ENCODE data around the gene SLC6A7.

The SLC6A7 gene

GRCh38 chr5:150184990-150185912 lies 4.6 kb upstream of the SLC6A7 start:
- TF ChIP-seq, protein P1, sequence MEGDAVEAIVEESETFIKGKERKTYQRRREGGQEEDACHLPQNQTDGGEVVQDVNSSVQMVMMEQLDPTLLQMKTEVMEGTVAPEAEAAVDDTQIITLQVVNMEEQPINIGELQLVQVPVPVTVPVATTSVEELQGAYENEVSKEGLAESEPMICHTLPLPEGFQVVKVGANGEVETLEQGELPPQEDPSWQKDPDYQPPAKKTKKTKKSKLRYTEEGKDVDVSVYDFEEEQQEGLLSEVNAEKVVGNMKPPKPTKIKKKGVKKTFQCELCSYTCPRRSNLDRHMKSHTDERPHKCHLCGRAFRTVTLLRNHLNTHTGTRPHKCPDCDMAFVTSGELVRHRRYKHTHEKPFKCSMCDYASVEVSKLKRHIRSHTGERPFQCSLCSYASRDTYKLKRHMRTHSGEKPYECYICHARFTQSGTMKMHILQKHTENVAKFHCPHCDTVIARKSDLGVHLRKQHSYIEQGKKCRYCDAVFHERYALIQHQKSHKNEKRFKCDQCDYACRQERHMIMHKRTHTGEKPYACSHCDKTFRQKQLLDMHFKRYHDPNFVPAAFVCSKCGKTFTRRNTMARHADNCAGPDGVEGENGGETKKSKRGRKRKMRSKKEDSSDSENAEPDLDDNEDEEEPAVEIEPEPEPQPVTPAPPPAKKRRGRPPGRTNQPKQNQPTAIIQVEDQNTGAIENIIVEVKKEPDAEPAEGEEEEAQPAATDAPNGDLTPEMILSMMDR (conservative IDR thresholded peaks at IDR 0.05; ENCODE audit: low read depth, low read length), result no peak
- no peak overlapping the region for H3K4me3 ChIP-seq (ENCODE audit: low read length)
- DNase-seq (ENCODE audit: low read depth), result no peak

DNA sequence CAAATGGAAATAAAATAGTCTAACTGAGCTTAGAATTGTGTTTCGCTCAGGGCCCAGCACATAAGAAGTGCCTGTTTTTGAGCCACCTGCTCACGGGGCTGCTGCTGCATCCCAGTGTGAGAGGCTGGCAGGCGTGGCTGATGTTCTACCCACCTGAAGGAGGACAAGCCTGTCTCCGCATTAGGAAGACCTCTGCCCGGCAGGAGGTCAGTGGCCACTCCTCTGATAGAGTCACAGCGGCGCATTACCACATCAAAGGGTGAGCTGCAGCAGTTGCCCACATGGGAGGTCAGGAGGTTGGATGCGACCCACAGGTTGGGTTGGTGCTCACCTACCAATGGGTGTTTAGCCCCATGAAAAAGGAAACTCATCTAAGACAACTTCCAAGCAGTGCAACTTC lies 3.7 kb upstream of the SLC6A7 start:
- TF ChIP-seq, protein P1 (conservative IDR thresholded peaks at IDR 0.05; ENCODE audit: low read depth, low read length), result no peak
- no peak overlapping the region for H3K4me3 ChIP-seq (ENCODE audit: low read length)
- DNase-seq (ENCODE audit: low read depth), result no peak

- no peak overlapping the region for H3K4me3 ChIP-seq (ENCODE audit: low read length)
- no peak for DNase-seq (ENCODE audit: low read depth)
- TF ChIP-seq, protein P1 (conservative IDR thresholded peaks at IDR 0.05; ENCODE audit: low read depth, low read length), result no peak
Observed at GRCh38 chr5:150186897-150187296, 3.0 kb upstream of the SLC6A7 start.

DNA sequence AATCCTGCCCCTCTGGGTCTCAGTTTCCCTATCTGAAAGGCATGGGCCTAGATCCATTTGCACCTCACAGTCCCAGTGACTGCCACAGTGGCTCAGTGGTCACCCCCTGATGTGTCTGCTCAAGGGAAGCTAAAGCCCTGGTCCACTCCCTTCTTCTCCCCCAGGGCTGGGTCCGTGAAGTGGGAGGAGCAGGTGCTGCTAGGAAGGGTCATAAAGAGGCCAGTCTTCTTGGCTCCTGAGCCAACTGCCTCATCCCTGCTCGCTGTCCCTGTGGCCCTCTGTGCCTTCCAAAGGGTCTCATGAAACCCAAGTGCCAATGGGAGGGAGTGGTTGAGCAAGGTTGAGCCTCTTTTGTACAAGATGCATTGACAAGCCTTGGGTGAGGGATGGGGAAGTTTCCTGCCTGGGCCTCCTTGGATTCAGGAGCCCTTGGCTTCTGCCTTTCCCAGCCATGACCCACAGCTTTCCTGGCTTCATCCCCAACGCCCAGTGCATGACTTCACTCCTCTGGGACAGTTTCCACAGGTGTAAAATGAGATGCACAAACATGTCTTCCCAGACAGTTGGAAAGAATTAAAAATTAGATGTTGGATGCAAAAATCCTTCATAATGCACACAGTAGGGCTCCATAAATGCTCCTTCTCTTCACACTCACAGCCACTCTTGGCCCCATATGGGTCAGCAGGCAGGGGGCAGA lies 1.6 kb upstream of the SLC6A7 start:
- DNase-seq (ENCODE audit: low read depth), result no peak
- TF ChIP-seq, protein P1 (conservative IDR thresholded peaks at IDR 0.05; ENCODE audit: low read depth, low read length), result no peak
- H3K4me3 ChIP-seq (ENCODE audit: low read length), result no peak overlapping the region

DNA sequence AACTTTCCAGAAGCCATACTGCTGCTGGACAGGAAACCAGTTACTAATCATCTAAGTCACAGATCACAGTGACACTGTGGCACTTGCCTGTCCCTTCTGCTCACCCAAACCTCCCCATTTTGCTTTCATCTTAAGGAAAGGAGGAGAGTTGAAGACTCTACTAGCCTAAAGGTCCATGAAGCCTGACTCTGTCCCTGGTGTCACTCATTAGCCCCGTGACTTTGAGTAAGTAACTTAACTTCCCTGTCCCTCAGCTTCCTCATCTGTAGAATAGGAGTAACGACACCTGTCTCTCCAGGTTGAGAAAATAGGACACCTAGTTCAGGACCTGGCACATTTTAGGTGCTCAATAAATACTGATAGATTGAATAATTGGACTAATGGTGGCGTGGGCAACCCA lies 536 bp upstream of the SLC6A7 start:
- DNase-seq (ENCODE audit: low read depth), result no peak
- TF ChIP-seq, protein P1 (conservative IDR thresholded peaks at IDR 0.05; ENCODE audit: low read depth, low read length), result no peak
- no peak overlapping the region for H3K4me3 ChIP-seq (ENCODE audit: low read length)

DNA sequence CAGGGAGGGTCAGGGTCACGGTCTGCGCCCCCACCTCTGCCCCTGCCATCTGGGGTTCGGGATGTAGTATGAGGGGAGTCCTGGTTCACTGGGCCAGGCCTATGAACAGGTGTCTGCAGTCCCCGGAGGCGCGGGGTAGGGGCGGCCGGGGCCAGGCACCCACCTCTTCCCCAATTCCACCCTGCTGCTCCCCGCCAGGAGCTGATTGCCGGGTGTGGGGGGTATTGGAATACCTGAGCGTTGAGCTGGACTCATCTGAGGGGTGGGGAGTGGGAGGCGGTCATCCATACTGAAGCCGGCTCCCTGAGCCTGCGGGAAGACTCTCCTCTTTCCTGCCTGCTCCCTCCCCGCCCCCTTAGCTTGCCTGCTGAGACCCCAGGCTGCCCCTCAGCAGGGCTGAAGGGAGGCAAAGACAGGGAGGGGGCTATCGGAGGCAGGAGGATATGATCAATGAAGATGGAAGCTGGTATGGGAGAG lies 679 bp downstream of the SLC6A7 start:
- TF ChIP-seq, protein P1 (conservative IDR thresholded peaks at IDR 0.05; ENCODE audit: low read depth, low read length), result no peak
- H3K4me3 ChIP-seq (ENCODE audit: low read length), result no peak overlapping the region
- DNase-seq (ENCODE audit: low read depth), result no peak

All from retinal pigment epithelial cell (primary cell).